ENCODE measurements around the gene HIP1.
"Not testable (repeated sequence)": the region's sequence is repeated elsewhere in the genome, so short reads cannot be mapped to it uniquely, and the experiment has no call there.

HIP1 gene

DNA sequence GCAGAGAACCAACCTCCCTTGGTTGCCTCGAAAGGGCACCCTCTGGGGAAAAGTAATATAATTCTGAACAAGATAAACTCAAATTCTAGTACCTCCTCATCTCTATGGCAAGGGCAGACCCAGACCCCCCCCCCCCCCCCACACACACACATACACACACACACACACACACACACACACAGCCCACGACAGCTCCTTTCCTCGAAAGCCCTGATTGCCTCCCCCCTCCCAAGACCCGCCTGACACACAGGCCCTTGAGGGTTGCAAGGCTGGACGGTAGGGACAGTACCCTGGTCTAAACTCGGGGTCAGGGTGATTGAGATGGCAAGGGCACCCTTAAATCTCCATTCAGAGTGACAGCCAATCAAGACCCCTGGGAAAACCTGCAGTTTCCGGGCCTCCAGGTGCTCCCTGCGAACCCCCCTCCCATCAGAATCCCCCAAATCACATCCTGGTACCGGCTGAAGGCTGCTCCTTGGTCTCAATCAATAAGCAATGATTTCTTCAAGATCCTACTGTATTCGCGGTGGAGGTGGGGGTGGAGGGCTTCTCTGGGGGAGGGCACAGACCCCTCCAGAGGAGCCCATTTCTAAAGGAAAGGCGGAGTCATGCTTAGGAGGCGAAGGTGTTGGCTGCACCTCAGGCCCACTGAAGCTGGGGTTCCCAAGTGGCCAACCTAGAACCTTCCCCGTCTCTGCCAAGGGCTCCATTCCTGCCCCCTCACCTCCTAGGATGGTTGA lies 100.7 kb downstream of the HIP1 start:
- H3K27ac ChIP-seq: peak overlapping the region; percentile 69

DNA sequence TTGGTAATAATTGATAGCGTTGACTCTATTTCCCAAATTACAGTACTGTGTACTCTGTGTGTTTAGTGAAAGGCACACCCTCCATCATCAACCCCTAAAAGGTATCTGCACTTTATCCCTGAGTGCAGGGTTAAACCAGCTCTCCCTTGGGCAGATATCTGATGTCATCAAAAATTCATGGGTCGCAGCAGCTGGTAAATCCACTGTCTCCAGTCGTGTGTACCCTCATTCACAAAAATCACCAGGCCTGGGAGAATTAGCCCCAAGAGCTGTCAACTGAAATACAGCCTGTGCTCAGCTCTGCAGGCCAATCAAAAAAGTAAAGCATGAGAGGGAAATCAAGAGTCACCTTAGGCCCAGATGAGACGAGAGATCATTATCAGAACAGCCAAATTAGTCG lies 103.7 kb downstream of the HIP1 start:
- ChIA-PET POLR2A (ENCODE audit: low non-redundant PET) (no interaction called here), CTCF (interaction anchor here (0.6 kb wide), 1 partner anchor 359 kb away, joined by 3 read pairs; no protein-coding TSS in a partner anchor)
- no peak overlapping the region for H3K27ac ChIP-seq
- DNase-seq (ENCODE audit: low spot score): no peak
- TF ChIP-seq, protein P1, sequence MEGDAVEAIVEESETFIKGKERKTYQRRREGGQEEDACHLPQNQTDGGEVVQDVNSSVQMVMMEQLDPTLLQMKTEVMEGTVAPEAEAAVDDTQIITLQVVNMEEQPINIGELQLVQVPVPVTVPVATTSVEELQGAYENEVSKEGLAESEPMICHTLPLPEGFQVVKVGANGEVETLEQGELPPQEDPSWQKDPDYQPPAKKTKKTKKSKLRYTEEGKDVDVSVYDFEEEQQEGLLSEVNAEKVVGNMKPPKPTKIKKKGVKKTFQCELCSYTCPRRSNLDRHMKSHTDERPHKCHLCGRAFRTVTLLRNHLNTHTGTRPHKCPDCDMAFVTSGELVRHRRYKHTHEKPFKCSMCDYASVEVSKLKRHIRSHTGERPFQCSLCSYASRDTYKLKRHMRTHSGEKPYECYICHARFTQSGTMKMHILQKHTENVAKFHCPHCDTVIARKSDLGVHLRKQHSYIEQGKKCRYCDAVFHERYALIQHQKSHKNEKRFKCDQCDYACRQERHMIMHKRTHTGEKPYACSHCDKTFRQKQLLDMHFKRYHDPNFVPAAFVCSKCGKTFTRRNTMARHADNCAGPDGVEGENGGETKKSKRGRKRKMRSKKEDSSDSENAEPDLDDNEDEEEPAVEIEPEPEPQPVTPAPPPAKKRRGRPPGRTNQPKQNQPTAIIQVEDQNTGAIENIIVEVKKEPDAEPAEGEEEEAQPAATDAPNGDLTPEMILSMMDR (conservative IDR thresholded peaks at IDR 0.05; ENCODE audit: low read depth): no peak

More for the DNA sequence above, 100.7 kb downstream of the HIP1 start:
- ChIA-PET POLR2A (ENCODE audit: low non-redundant PET) (no interaction called here), CTCF (interaction anchor here (0.5 kb wide), 1 partner anchor 1607 kb away, joined by 4 read pairs; no protein-coding TSS in a partner anchor)
- TF ChIP-seq, protein P1 (conservative IDR thresholded peaks at IDR 0.05; ENCODE audit: low read depth): no peak
- DNase-seq (ENCODE audit: low spot score): no peak

DNA sequence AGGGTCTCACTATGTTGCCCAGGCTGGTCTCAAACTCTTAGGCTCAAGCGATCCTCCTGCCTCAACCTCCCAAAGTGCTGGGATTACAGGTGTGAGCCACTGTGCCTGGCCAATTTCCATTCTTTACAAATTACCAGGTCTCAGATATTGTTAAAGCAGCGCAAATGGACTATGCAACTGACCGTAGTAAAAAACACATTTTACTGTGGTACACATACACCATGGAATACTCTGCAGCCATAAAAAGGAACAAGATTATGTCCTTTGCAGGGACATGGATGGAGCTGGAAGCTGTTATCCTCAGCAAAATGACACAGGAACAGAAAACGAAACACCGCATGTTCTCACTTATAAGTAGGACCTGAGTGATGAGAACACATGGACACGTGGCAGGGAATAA lies 106.2 kb downstream of the HIP1 start:
- CTCF ChIA-PET; H3K27ac ChIP-seq; POLR2A ChIA-PET (ENCODE audit: low non-redundant PET); DNase-seq (ENCODE audit: low spot score): not testable (repeated sequence)

DNA sequence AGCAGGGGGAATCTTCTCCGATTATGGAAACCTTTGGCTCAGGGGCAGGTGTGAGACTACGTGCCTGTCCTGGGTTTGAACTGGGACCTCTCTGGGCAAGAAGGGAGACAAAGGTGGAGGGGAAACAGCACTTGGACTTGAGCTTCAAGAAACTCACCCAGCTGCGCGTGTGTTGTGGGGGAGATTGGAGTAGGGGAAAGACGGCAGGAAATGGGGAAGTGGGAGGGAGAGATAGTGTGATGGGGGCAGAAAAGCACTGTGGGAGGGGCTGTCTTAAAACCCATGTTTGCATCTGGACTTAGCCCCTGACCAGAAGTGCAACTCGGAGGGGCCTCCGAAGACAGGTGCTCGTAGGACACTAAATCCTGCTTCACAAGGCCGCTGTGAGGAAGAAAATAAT lies 107.0 kb downstream of the HIP1 start:
- no peak for DNase-seq (ENCODE audit: low spot score)

DNA sequence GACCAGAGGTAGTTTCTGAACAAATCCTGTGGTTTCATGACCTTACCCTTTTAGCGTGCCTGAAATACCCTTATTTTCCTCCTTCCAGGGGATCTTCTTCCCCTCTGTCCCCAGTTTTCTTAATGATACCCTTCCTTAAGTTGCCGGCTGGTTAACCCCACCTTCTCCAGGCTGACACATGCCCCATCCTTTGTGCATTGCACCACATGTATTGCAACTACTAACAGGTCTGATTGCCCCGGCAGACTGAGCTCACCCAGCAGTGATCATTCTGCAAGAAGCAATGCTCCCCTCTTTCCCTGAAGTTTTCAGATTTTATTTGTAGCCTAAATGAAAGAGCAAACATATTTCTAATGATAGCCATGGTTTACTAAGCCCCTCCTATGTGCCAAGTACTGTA lies 108.2 kb downstream of the HIP1 start:
- TF ChIP-seq, protein P1 (conservative IDR thresholded peaks at IDR 0.05; ENCODE audit: low read depth): no peak
- no peak overlapping the region for H3K27ac ChIP-seq
- DNase-seq (ENCODE audit: low spot score): no peak
- ChIA-PET POLR2A (ENCODE audit: low non-redundant PET) (no interaction called here), CTCF (interaction anchor here (0.6 kb wide), 1 partner anchor 184 kb away, joined by 3 read pairs; no protein-coding TSS in a partner anchor)

More for the DNA sequence above, 107.0 kb downstream of the HIP1 start:
- TF ChIP-seq, protein P1 (conservative IDR thresholded peaks at IDR 0.05; ENCODE audit: low read depth): no peak
- no peak overlapping the region for H3K27ac ChIP-seq
- CTCF ChIA-PET: no interaction called here
- POLR2A ChIA-PET (ENCODE audit: low non-redundant PET): no interaction called here

DNA sequence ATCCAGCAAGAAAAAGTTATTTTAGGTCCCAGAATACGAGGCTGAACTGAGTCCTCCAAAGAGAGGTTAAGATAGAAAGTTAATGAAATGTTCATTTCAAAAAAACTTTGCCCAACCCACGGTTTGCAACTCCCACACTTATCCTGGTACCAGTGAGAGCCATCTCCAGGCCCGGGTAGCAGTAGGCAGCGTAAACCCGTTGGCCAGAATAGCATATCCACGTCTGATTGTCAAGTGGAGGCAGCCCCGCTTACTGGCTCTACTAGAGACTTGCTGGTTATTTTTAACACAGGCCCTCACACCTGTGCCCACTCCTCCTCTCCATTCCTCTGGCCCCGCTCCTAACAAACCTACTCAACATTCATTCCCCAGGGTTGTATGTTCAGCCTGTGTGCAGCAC lies 109.7 kb downstream of the HIP1 start:
- H3K27ac ChIP-seq: no peak overlapping the region
- DNase-seq (ENCODE audit: low spot score): no peak
- ChIA-PET POLR2A (ENCODE audit: low non-redundant PET) (no interaction called here), CTCF (no interaction called here)
- TF ChIP-seq, protein P1 (conservative IDR thresholded peaks at IDR 0.05; ENCODE audit: low read depth): no peak

DNA sequence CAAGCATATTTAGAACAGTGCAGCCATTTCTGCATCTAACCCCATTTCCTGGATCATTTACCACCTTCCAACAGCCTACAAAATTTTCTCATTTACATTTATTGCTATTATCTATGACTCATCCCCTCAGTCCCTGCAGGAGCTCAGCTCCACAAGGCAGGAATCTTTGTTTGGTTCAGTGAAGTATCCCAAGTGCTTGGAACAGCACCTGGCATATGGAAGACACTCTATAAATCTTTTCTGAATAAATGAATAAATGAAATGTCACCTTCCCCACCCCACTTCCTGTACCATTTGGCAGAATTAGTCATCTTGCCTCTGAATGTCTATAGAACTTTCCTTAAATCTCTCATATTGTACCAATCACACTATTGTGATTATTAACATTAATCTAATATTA lies 110.7 kb downstream of the HIP1 start:
- no peak overlapping the region for H3K27ac ChIP-seq
- POLR2A ChIA-PET (ENCODE audit: low non-redundant PET): no interaction called here
- TF ChIP-seq, protein P1 (conservative IDR thresholded peaks at IDR 0.05; ENCODE audit: low read depth): no peak
- DNase-seq (ENCODE audit: low spot score): no peak
- CTCF ChIA-PET: interaction anchor here (0.7 kb wide), 1 partner anchor 21 kb away, joined by 3 read pairs; no protein-coding TSS in a partner anchor

Data from RWPE1 (cell line).